GM21367 (cell line): Measurements from ENCODE around the gene ATP6V1F.

Experiments used
- ATAC-seq: cut with Tn5 transposase; IDR thresholded peaks from one replicate; pipeline ENCODE4 v1.9.1; 2021; ENCODE audit not compliant: unreplicated experiment

Gene ATP6V1F

GRCh38 chr7:128881458-128882125 is 18.9 kb downstream of the ATP6V1F start:
- ATAC-seq: no peak

- no peak for ATAC-seq
These were observed 19.5 kb downstream of the ATP6V1F start for GRCh38 chr7:128882134-128882533.

GRCh38 chr7:128883622-128884448 is 21.2 kb downstream of the ATP6V1F start:
- no peak for ATAC-seq

GRCh38 chr7:128884561-128885369 is 22.1 kb downstream of the ATP6V1F start:
- no peak for ATAC-seq

- ATAC-seq: no peak
These were observed 22.9 kb downstream of the ATP6V1F start for GRCh38 chr7:128885370-128886187.

GRCh38 chr7:128886391-128887168 is 23.9 kb downstream of the ATP6V1F start:
- no peak for ATAC-seq

GRCh38 chr7:128887169-128888038 is 24.7 kb downstream of the ATP6V1F start:
- no peak for ATAC-seq

GRCh38 chr7:128888039-128888755 is 25.5 kb downstream of the ATP6V1F start:
- no peak for ATAC-seq

- ATAC-seq: no peak
These were observed 26.1 kb downstream of the ATP6V1F start for GRCh38 chr7:128888756-128889095.

GRCh38 chr7:128889121-128889520 is 26.5 kb downstream of the ATP6V1F start:
- ATAC-seq: no peak

- no peak for ATAC-seq
These were observed 27.9 kb downstream of the ATP6V1F start for GRCh38 chr7:128890306-128891109.

GRCh38 chr7:128891110-128891941 is 28.7 kb downstream of the ATP6V1F start:
- no peak for ATAC-seq

GRCh38 chr7:128891942-128892269 is 29.2 kb downstream of the ATP6V1F start:
- no peak for ATAC-seq

- ATAC-seq: no peak
These were observed 30.0 kb downstream of the ATP6V1F start for GRCh38 chr7:128892521-128893250.

GRCh38 chr7:128893251-128894100 is 30.8 kb downstream of the ATP6V1F start:
- ATAC-seq: no peak
